Esophagus muscularis mucosa (tissue), 4 donors: ENCODE data around the gene NAXE. TPM values are rescaled to one million over a fixed set of nuclear protein-coding genes. Genes with fewer than 3 reads are reported as not detected.

Source experiments
- DNase-seq: peaks from one replicate; pipeline ENCODE4 v3.0.0-alpha.2; 2017; ENCODE audit errors: extremely low spot score
- H3K27ac ChIP-seq, 4 donors: fragments of 200-600 bp; sonication (generic); replicated peaks in 1 of 4; 1 replicate in 3 of 4; 2 replicates in 1 of 4; pipeline ENCODE4 v1.5.1; 2016 to 2019; ENCODE audit warnings: mild to moderate bottlenecking in 1 of 4
- H3K27me3 ChIP-seq, 4 donors: fragments of 200-600 bp; sonication (generic); one replicate each; pipeline versions ENCODE4 v1.5.1 to v1.6.0; 2016 to 2019
- H3K36me3 ChIP-seq, 4 donors: fragments of 200-600 bp; sonication (generic); one replicate each; pipeline ENCODE4 v1.5.1; 2016 to 2019
- H3K4me1 ChIP-seq, 4 donors: fragments of 200-600 bp; sonication (generic); one replicate each; pipeline ENCODE4 v1.5.1; 2016 to 2019
- H3K4me3 ChIP-seq, 4 donors: fragments of 200-600 bp; sonication (generic); 1 replicate in 2 of 4; 2 replicates in 2 of 4; pipeline ENCODE4 v1.5.1; 2016 to 2019; ENCODE audit warnings: mild to moderate bottlenecking in 4 of 4, moderate library complexity in 1 of 4
- H3K9me3 ChIP-seq, 4 donors: fragments of 200-600 bp; sonication (generic); 1 replicate in 3 of 4; 2 replicates in 1 of 4; pipeline ENCODE4 v1.5.1; 2016 to 2019
- CTCF ChIP-seq, 3 experiments: fragments of 200-600 bp in 2 of 3; fragments of 450-650 bp in 1 of 3; sonication (generic) in 2 of 3; IDR thresholded peaks; one replicate each; pipeline ENCODE4 v1.5.1; 2017 to 2019; ENCODE audit warnings: antibody characterized with exemption in 3 of 3, mild to moderate bottlenecking in 2 of 3, moderate library complexity in 1 of 3
- EP300 ChIP-seq: sonication (generic); formaldehyde crosslinking; IDR thresholded peaks from one replicate; pipeline ENCODE4 v1.6.1; 2017; ENCODE audit warnings: antibody characterized with exemption
- POLR2A ChIP-seq: fragments of 450-650 bp; IDR thresholded peaks from one replicate; pipeline ENCODE4 v1.6.1; 2017; ENCODE audit warnings: antibody characterized with exemption, moderate library complexity, mild to moderate bottlenecking, low read depth
- POLR2AphosphoS5 ChIP-seq, 2 donors: sonication (generic); formaldehyde crosslinking; IDR thresholded peaks; one replicate each; pipeline ENCODE4 v1.6.1; 2017; ENCODE audit warnings: antibody characterized with exemption in 2 of 2
- WGBS: methylation state at CpG from one replicate; pipeline ENCODE4 v1.1.5; 2018; 5-methylcytosine and 5-hydroxymethylcytosine counted together
- intact Hi-C: fragments of 100-400 bp; cut with DNase I; formaldehyde crosslinking; loops from one replicate; pipeline ENCODE4 v1.15.1; 2023
- total RNA-seq, 4 donors: library from RNA; depleted of rRNA; stranded (reverse); fragments of >200 nt; gene quantifications; one replicate each; pipeline versions ENCODE4 v1.1.0 to v1.2.1, GENCODE V29; 2016

The NAXE gene
- total RNA-seq, 4 donors from 2014 or later, result 73.5 to 98.0 (median 85.2) TPM

- 93% methylated on average over 3 of the region's 3 CpGs for WGBS
- no peak overlapping the region for H3K4me3 ChIP-seq
- intact Hi-C loops, result no loop called here
- no peak for TF ChIP-seq CTCF (IDR thresholded peaks at IDR 0.05)
- TF ChIP-seq POLR2A, result no peak
- no peak for TF ChIP-seq POLR2AphosphoS5 (IDR thresholded peaks at IDR 0.05)
- TF ChIP-seq EP300, result no peak
- no peak overlapping the region for H3K27ac ChIP-seq
- peaks cover 0 to 3% (median 2%) of the 10 kb centered on the region in 4 donors for H3K4me1 ChIP-seq
- no peaks in the 10 kb centered on the region for H3K9me3 ChIP-seq
- H3K36me3 ChIP-seq, result no peaks in the 10 kb centered on the region
- no peaks in the 10 kb centered on the region for H3K27me3 ChIP-seq
- DNase-seq, result no peak
These were observed 14.0 kb upstream of the NAXE start for GRCh38 chr1:156577550-156577949.

DNA sequence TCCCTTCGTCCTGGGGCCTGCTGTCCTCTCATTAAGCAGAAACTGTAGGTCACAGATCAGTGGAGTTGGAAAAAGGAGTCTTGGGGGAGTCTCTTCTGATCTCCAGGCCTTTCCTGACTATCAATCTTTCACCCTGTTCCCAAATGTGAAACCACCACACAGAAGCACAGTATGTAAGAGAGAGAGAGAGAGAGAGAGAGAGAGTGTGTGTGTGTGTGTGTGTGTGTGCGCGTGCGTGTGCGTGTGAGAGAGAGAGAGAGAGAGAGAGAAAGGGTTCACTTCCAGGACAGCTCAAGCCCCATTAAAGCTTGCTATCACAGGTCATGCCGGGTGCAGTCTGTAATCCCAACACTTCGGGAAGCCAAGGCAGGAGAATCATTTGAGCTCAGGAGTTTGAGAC lies 13.5 kb upstream of the NAXE start:
- 62% methylated on average over 7 of the region's 7 CpGs for WGBS
- DNase-seq, result no peak

GRCh38 chr1:156579472-156579871 lies 12.1 kb upstream of the NAXE start, which contains the start of gene TTC24:
Gene TTC24, plus strand, starts transcription at chr1:156579723. Its CDS starts 1,642 bp downstream, at chr1:156581365.
- Histone ChIP-seq H3K4me1 (peaks cover 0 to 8% (median 6%) of the 10 kb centered on the region in 4 donors), H3K27ac (no peak within 1 kb of the TSS), H3K36me3 (no peaks in the 10 kb centered on the region), H3K4me3 (no peak within 1 kb of the TSS), H3K9me3 (no peaks in the 10 kb centered on the region), H3K27me3 (no peaks in the 10 kb centered on the region)
- TF ChIP-seq POLR2A (no peak), POLR2AphosphoS5 (IDR thresholded peaks at IDR 0.05) (no peak), EP300 (no peak), CTCF (IDR thresholded peaks at IDR 0.05) (no peak)
- WGBS, result 75% methylated on average over 5 of the region's 5 CpGs
- no peak for DNase-seq
- intact Hi-C loops, result no loop called here

More for the DNA sequence above, 13.5 kb upstream of the NAXE start:
- Histone ChIP-seq H3K36me3 (no peaks in the 10 kb centered on the region), H3K9me3 (no peaks in the 10 kb centered on the region), H3K27me3 (no peaks in the 10 kb centered on the region), H3K4me1 (no peaks in the 10 kb centered on the region), H3K27ac (no peak overlapping the region), H3K4me3 (no peak overlapping the region)
- TF ChIP-seq CTCF (IDR thresholded peaks at IDR 0.05) (no peak), POLR2A (no peak), EP300 (no peak), POLR2AphosphoS5 (IDR thresholded peaks at IDR 0.05) (no peak)
- intact Hi-C loops, result no loop called here

DNA sequence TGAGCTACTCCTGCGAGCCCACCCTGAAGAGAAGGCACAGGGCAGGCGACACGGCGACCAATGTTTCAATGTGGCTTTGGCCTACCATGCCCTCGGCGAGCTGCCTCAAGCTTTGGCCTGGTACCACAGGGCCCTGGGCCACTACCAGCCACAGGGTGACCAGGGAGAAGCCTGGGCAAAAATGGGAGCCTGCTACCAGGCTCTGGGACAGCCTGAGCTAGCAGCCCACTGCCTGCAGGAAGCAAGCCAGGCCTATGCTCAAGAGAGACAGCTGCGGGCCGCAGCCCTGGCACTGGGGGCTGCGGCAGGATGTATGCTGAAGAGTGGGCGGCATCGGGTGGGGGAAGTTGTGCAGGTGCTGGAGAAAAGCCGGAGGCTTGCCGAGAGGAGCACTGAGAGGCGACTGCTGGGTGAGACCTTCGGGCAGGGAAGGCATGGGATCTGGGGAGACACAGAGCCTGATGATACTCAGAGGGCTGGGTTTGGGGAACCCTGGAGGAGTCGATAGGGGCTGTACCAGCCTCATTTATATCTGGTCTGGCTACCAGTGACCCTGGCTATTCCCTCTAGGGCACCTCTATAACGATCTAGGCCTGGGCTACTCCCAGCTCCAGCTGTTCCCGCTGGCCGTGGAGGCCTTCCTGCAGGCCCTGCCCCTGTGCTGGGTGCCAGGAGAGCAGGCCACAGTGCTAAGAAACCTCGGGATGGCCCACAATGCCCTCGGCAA lies 9.8 kb upstream of the NAXE start:
- DNase-seq, result no peak
- intact Hi-C loops, result loop anchor here (10.0 kb wide), 1 partner anchor 73 kb away; no protein-coding TSS in a partner anchor

More for the DNA sequence above, 9.8 kb upstream of the NAXE start:
- H3K4me3 ChIP-seq, result no peak overlapping the region
- H3K27me3 ChIP-seq, result no peaks in the 10 kb centered on the region
- no peaks in the 10 kb centered on the region for H3K9me3 ChIP-seq
- no peak overlapping the region for H3K27ac ChIP-seq
- H3K36me3 ChIP-seq, result no peaks in the 10 kb centered on the region
- peaks cover 0 to 8% (median 6%) of the 10 kb centered on the region in 4 donors for H3K4me1 ChIP-seq
- TF ChIP-seq CTCF (IDR thresholded peaks at IDR 0.05), result no peak
- no peak for TF ChIP-seq POLR2A
- no peak for TF ChIP-seq POLR2AphosphoS5 (IDR thresholded peaks at IDR 0.05)
- no peak for TF ChIP-seq EP300
- whole genome bisulfite sequencing, result 79% methylated on average over 17 of the region's 21 CpGs
